CD14-positive monocyte (primary cell): ENCODE results near the gene SYNE2. TPM values are rescaled to one million over a fixed set of nuclear protein-coding genes. Genes with fewer than 3 reads are reported as not detected.
A peak's percentile ranks its signal among the peaks of the same experiment; 100 is the strongest.
"Not testable (repeated sequence)": the region's sequence is repeated elsewhere in the genome, so short reads cannot be mapped to it uniquely, and the experiment has no call there.

Experiments used
- DNase-seq, 3 donors: peaks; one replicate each; pipeline ENCODE4 v3.0.0-alpha.2; 2011 to 2022
- H2AFZ ChIP-seq: 2 replicates; pipeline ENCODE4 v1.6.0; 2012; ENCODE audit warnings: mild to moderate bottlenecking, low read depth, low read length, inconsistent platforms; ENCODE audit not compliant: insufficient read depth, poor library complexity, severe bottlenecking
- H3K27ac ChIP-seq, 2 donors: 1 replicate in 1 of 2; 2 replicates in 1 of 2; pipeline ENCODE4 v1.5.1; 2012 to 2013; ENCODE audit warnings: low read length in 2 of 2, control low read depth in 1 of 2, inconsistent platforms in 1 of 2, low read depth in 1 of 2, mild to moderate bottlenecking in 1 of 2
- H3K27me3 ChIP-seq, 2 donors: one replicate each; pipeline versions ENCODE4 v1.6.0 to v1.6.1; 2011 to 2013; ENCODE audit warnings: low read length in 2 of 2; ENCODE audit not compliant: control insufficient read depth in 2 of 2, insufficient read depth in 2 of 2
- H3K36me3 ChIP-seq, 2 donors: replicated peaks in 1 of 2; 1 replicate in 1 of 2; 2 replicates in 1 of 2; pipeline versions ENCODE4 v1.5.1 to v1.6.1; 2012 to 2013; ENCODE audit warnings: low read length in 2 of 2, control low read depth in 1 of 2, inconsistent platforms in 1 of 2, mild to moderate bottlenecking in 1 of 2; ENCODE audit not compliant: insufficient read depth in 2 of 2, control insufficient read depth in 1 of 2
- H3K4me1 ChIP-seq, 2 donors: 1 replicate in 1 of 2; 2 replicates in 1 of 2; pipeline versions ENCODE4 v1.5.1 to v1.6.1; 2012 to 2013; ENCODE audit warnings: low read length in 2 of 2, control low read depth in 1 of 2, inconsistent platforms in 1 of 2, mild to moderate bottlenecking in 1 of 2, moderate library complexity in 1 of 2; ENCODE audit not compliant: insufficient read depth in 2 of 2, control insufficient read depth in 1 of 2
- H3K4me2 ChIP-seq: replicated peaks from 2 replicates; pipeline ENCODE3; 2012; ENCODE audit warnings: low read length, moderate library complexity, mild to moderate bottlenecking; ENCODE audit not compliant: poor library complexity, severe bottlenecking; ENCODE audit errors: extremely low read depth
- H3K4me3 ChIP-seq, 3 experiments: fragments of 200-600 bp in 1 of 3; sonication (generic) in 1 of 3; replicated peaks in 1 of 3; 1 replicate in 2 of 3; 2 replicates in 1 of 3; pipeline ENCODE4 v1.5.1; 2011 to 2013; ENCODE audit warnings: low read length in 3 of 3, mild to moderate bottlenecking in 3 of 3, control low read depth in 2 of 3, low read depth in 2 of 3, inconsistent platforms in 1 of 3, moderate library complexity in 1 of 3
- H3K79me2 ChIP-seq: 2 replicates; pipeline ENCODE4 v1.6.0; 2012; ENCODE audit warnings: mild to moderate bottlenecking, control low read depth, inconsistent platforms, low read length, moderate library complexity; ENCODE audit not compliant: insufficient read depth
- H3K9ac ChIP-seq: 2 replicates; pipeline ENCODE4 v1.6.0; 2017; ENCODE audit warnings: low read length, mild to moderate bottlenecking; ENCODE audit not compliant: insufficient read depth, poor library complexity, severe bottlenecking
- H3K9me3 ChIP-seq, 2 donors: replicated peaks in 1 of 2; 1 replicate in 1 of 2; 2 replicates in 1 of 2; pipeline versions ENCODE4 v1.5.1 to v1.6.1; 2012 to 2013; ENCODE audit warnings: low read length in 2 of 2, control low read depth in 1 of 2; ENCODE audit not compliant: control insufficient read depth in 1 of 2, insufficient read depth in 1 of 2
- H4K20me1 ChIP-seq: 2 replicates; pipeline ENCODE4 v1.6.0; 2012; ENCODE audit warnings: mild to moderate bottlenecking, low read length, control low read depth, moderate library complexity; ENCODE audit not compliant: insufficient read depth
- H3K27ac Mint-ChIP-seq, 7 donors: one replicate each; pipeline ENCODE4 v1.8.0; 2020; ENCODE audit warnings: mild to moderate bottlenecking in 7 of 7, mixed read lengths in 7 of 7, moderate library complexity in 6 of 7, inconsistent platforms in 2 of 7
- H3K27me3 Mint-ChIP-seq, 3 donors: one replicate each; pipeline ENCODE4 v1.8.0; 2021 to 2022; ENCODE audit warnings: low read depth in 3 of 3, mild to moderate bottlenecking in 3 of 3, mixed read lengths in 3 of 3, moderate library complexity in 3 of 3, inconsistent platforms in 1 of 3
- H3K36me3 Mint-ChIP-seq, 2 donors: one replicate each; pipeline ENCODE4 v1.8.0; 2020; ENCODE audit warnings: mixed read lengths in 2 of 2, inconsistent platforms in 1 of 2, mild to moderate bottlenecking in 1 of 2
- H3K4me1 Mint-ChIP-seq: one replicate; pipeline ENCODE4 v1.8.0; 2020; ENCODE audit warnings: mild to moderate bottlenecking, mixed read lengths
- H3K4me3 Mint-ChIP-seq, 2 donors: one replicate each; pipeline ENCODE4 v1.8.0; 2020; ENCODE audit warnings: mild to moderate bottlenecking in 2 of 2, mixed read lengths in 2 of 2, moderate library complexity in 1 of 2
- H3K9me3 Mint-ChIP-seq, 7 donors: one replicate each; pipeline ENCODE4 v1.8.0; 2020 to 2022; ENCODE audit warnings: mixed read lengths in 7 of 7, mild to moderate bottlenecking in 6 of 7, moderate library complexity in 6 of 7, inconsistent platforms in 2 of 7
- CTCF ChIP-seq: fragments of 200-600 bp; IDR thresholded peaks from one replicate; pipeline ENCODE4 v1.8.0; 2022; ENCODE audit warnings: antibody characterized with exemption, mild to moderate bottlenecking
- WGBS: methylation state at CpG from one replicate; pipeline ENCODE4 v1.1.5; 2013; ENCODE audit warnings: missing lambda C conversion rate; ENCODE audit not compliant: insufficient coverage; 5-methylcytosine and 5-hydroxymethylcytosine counted together
- intact Hi-C, 2 donors: fragments of 100-400 bp; cut with micrococcal nuclease; formaldehyde crosslinking; loops; one replicate each; pipeline versions ENCODE4 v1.15.0 to v1.15.1; 2023
- polyA minus RNA-seq: library from RNA; depleted of rRNA, polyadenylated mRNA; stranded (reverse); fragments of >200 nt; gene quantifications from 2 replicates; pipeline ENCODE4 v1.2.3, GENCODE V29; 2012
- polyA plus RNA-seq, 3 donors: library from polyadenylated mRNA; depleted of rRNA in 1 of 3; unstranded in 2 of 3; stranded (reverse) in 1 of 3; fragments of 300-500 nt in 2 of 3; fragments of >200 nt in 1 of 3; fragmentation: Illumina TruSeq in 2 of 3; gene quantifications; 1 replicate in 2 of 3; 2 replicates in 1 of 3; pipeline ENCODE4 v1.2.3, GENCODE V29; 2012 to 2021
- total RNA-seq, 12 experiments: library from RNA in 1 of 12; stranded (reverse) in 1 of 12; fragments of 120-200 nt in 1 of 12; gene quantifications; one replicate each; pipeline ENCODE4 v1.2.4 and lab custom pipeline; 2013 to 2026; ENCODE audit warnings: mixed read lengths in 6 of 12, inconsistent platforms in 1 of 12

SYNE2 gene, protein sequence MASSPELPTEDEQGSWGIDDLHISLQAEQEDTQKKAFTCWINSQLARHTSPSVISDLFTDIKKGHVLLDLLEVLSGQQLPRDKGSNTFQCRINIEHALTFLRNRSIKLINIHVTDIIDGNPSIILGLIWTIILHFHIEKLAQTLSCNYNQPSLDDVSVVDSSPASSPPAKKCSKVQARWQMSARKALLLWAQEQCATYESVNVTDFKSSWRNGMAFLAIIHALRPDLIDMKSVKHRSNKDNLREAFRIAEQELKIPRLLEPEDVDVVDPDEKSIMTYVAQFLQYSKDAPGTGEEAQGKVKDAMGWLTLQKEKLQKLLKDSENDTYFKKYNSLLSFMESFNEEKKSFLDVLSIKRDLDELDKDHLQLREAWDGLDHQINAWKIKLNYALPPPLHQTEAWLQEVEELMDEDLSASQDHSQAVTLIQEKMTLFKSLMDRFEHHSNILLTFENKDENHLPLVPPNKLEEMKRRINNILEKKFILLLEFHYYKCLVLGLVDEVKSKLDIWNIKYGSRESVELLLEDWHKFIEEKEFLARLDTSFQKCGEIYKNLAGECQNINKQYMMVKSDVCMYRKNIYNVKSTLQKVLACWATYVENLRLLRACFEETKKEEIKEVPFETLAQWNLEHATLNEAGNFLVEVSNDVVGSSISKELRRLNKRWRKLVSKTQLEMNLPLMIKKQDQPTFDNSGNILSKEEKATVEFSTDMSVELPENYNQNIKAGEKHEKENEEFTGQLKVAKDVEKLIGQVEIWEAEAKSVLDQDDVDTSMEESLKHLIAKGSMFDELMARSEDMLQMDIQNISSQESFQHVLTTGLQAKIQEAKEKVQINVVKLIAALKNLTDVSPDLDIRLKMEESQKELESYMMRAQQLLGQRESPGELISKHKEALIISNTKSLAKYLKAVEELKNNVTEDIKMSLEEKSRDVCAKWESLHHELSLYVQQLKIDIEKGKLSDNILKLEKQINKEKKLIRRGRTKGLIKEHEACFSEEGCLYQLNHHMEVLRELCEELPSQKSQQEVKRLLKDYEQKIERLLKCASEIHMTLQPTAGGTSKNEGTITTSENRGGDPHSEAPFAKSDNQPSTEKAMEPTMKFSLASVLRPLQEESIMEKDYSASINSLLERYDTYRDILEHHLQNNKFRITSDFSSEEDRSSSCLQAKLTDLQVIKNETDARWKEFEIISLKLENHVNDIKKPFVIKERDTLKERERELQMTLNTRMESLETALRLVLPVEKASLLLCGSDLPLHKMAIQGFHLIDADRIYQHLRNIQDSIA (N-terminal part only)
- 0.73 TPM for total RNA-seq (2013)
- polyA plus RNA-seq (under 1 TPM; 0.06 to 0.46 (median 0.44) TPM), polyA minus RNA-seq (0.55 and 0.96 TPM in 2 replicates), total RNA-seq (lab: John Stamatoyannopoulos, UW) (0.46 to 125 (median 2.8) reads per million in 11 experiments)

- Mint-ChIP-seq H3K27me3 (peaks cover 67 to 83% (median 73%) of the 10 kb centered on the region in 3 donors), H3K9me3 (peaks cover 2 to 15% (median 6%) of the 10 kb centered on the region in 7 donors), H3K4me1 (peaks cover 12% of the 10 kb centered on the region), H3K4me3 (peak within 1 kb of the TSS; percentile 73 to 89), H3K27ac (no peak within 1 kb of the TSS), H3K36me3 (peaks cover 0 to 2% of the 10 kb centered on the region in 2 donors)
- Histone ChIP-seq H2AFZ (peak within 1 kb of the TSS; percentile 35), H3K4me3 (peak within 1 kb of the TSS in 1 of 3 experiments; percentile 49), H3K27ac (no peak within 1 kb of the TSS), H3K9me3 (peaks cover 0 to 12% of the 10 kb centered on the region in 2 donors), H3K36me3 (no peaks in the 10 kb centered on the region), H3K4me2 (peak within 1 kb of the TSS; percentile 70), H3K9ac (no peak within 1 kb of the TSS), H4K20me1 (no peaks in the 10 kb centered on the region), H3K79me2 (no peaks in the 10 kb centered on the region), H3K27me3 (peaks cover 65 to 79% of the 10 kb centered on the region in 2 donors), H3K4me1 (peaks cover 5 to 15% of the 10 kb centered on the region in 2 donors)
- under 1% methylated on average over 109 of the region's 124 CpGs for WGBS
- intact Hi-C loops, result no loop called here
- DNase-seq, result no peak
- no peak for TF ChIP-seq CTCF
Observed at GRCh38 chr14:63852817-63853731, at the start of gene SYNE2. Gene SYNE2 (plus strand): TSS chr14:63853004. CDS start chr14:63909149, 56,145 bp downstream.

DNA sequence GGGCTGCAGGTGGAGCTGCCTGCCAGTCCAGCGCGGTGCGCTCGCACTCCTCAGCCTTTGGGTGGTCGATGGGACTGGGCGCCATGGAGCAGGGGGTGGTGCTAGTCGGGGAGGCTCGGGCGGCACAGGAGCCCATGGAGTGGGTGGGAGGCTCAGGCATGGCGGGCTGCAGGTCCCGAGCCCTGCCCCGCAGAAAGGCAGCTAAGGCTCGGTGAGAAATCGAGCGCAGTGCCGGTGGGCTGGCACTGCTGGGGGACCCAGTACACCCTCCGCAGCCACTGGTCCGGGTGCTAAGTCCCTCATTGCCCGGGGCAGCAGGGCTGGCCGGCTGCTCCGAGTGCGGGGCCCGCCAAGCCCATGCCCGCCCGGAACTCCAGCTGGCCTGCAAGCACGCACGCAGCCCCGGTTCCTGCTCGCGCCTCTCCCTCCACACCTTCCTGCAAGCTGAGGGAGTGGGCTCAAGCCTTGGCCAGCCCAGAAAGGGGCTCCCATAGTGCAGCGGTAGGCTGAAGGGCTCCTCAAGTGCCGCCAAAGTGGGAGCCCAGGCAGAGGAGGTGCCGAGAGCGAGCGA is 49.5 kb upstream of the SYNE2 start:
- 93% methylated on average over 29 of the region's 35 CpGs for WGBS

GRCh38 chr14:63806064-63806463 is 46.7 kb upstream of the SYNE2 start:
- WGBS, result no CpG with 5 or more reads among the region's 2 CpGs
- H3K9me3 ChIP-seq, intact Hi-C loops: not testable (repeated sequence)

More for the DNA sequence above, 49.5 kb upstream of the SYNE2 start:
- H3K4me3 Mint-ChIP-seq, DNase-seq, H4K20me1 ChIP-seq, intact Hi-C loops, H3K36me3 ChIP-seq, H3K27me3 ChIP-seq, H3K4me3 ChIP-seq, H3K36me3 Mint-ChIP-seq, H3K79me2 ChIP-seq, H3K27ac Mint-ChIP-seq, H3K9ac ChIP-seq, H3K4me2 ChIP-seq, H3K27ac ChIP-seq, H2AFZ ChIP-seq, H3K9me3 ChIP-seq, H3K4me1 Mint-ChIP-seq, H3K4me1 ChIP-seq: not testable (repeated sequence)
- Mint-ChIP-seq H3K27me3 (peaks cover 5 to 16% (median 15%) of the 10 kb centered on the region in 3 donors), H3K9me3 (peaks cover 0 to 13% (median 3%) of the 10 kb centered on the region in 7 donors)

More at GRCh38 chr14:63806064-63806463, 46.7 kb upstream of the SYNE2 start:
- not testable (repeated sequence) for H2AFZ ChIP-seq, H3K27me3 ChIP-seq, H3K36me3 Mint-ChIP-seq, H3K27ac Mint-ChIP-seq, H3K4me3 ChIP-seq, H3K36me3 ChIP-seq, H3K27ac ChIP-seq, H3K9ac ChIP-seq, H3K4me3 Mint-ChIP-seq, H3K4me1 Mint-ChIP-seq, H3K4me1 ChIP-seq, DNase-seq, H3K79me2 ChIP-seq, H3K4me2 ChIP-seq, H4K20me1 ChIP-seq
- H3K9me3 Mint-ChIP-seq, result peaks cover 3 to 21% (median 7%) of the 10 kb centered on the region in 7 donors
- peaks cover 7 to 13% (median 12%) of the 10 kb centered on the region in 3 donors for H3K27me3 Mint-ChIP-seq
